ENCODE measurements around the gene VDAC2.
A peak's percentile ranks its signal among the peaks of the same experiment; 100 is the strongest.

VDAC2 gene

DNA sequence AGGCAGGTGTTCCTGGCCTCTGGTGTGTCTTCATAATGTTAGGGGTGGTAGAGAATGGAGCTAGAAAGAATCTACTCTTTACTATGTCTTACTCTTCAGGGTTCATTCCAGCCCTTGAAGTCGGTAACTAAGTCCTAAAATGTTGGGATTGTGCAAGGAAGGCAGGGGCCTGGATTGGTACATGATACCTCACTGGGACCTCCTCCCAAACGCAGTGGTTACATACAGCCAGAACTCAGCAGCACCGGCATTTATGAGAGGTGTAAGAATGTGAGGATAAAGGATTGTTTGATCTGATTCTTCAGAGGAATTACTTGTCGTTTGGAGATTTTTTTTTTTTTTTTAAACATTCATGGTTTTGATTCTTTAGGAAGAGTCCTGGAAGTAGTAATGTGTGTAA is 18.2 kb downstream of the VDAC2 start:
- DNase-seq (ENCODE audit: low read depth) = no peak
- in situ Hi-C loops (cut with HindIII; ENCODE audit: low sequenced_read_pairs) = no loop called here
- TF ChIP-seq, protein P1, sequence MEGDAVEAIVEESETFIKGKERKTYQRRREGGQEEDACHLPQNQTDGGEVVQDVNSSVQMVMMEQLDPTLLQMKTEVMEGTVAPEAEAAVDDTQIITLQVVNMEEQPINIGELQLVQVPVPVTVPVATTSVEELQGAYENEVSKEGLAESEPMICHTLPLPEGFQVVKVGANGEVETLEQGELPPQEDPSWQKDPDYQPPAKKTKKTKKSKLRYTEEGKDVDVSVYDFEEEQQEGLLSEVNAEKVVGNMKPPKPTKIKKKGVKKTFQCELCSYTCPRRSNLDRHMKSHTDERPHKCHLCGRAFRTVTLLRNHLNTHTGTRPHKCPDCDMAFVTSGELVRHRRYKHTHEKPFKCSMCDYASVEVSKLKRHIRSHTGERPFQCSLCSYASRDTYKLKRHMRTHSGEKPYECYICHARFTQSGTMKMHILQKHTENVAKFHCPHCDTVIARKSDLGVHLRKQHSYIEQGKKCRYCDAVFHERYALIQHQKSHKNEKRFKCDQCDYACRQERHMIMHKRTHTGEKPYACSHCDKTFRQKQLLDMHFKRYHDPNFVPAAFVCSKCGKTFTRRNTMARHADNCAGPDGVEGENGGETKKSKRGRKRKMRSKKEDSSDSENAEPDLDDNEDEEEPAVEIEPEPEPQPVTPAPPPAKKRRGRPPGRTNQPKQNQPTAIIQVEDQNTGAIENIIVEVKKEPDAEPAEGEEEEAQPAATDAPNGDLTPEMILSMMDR (IDR thresholded peaks at IDR 0.05; ENCODE audit: low read depth, low read length, missing control alignments) = no peak
- no peak overlapping the region for H3K4me3 ChIP-seq (ENCODE audit: low read depth, low read length)

DNA sequence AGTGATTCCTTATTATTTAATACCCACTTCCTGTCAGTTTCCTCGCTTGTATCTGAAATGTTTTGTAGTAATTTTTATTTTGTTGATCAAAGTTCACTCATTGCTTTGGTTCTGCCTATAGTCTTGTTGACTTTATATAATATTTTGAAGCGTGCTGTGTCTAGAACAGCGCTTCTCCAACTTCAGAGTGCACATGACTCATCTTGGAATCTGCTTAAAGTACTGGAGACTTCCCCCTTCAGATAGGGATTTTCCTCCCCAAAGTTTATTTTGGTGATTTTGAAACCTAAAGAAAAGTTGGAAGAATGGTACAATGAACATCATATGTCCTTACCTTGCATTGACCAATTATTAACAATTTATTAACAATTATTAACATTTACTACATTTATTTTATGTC is 19.4 kb downstream of the VDAC2 start:
- DNase-seq (ENCODE audit: low read depth) = no peak
- TF ChIP-seq, protein P1 (IDR thresholded peaks at IDR 0.05; ENCODE audit: low read depth, low read length, missing control alignments) = no peak
- H3K4me3 ChIP-seq (ENCODE audit: low read depth, low read length) = no peak overlapping the region
- in situ Hi-C loops (cut with HindIII; ENCODE audit: low sequenced_read_pairs) = no loop called here

DNA sequence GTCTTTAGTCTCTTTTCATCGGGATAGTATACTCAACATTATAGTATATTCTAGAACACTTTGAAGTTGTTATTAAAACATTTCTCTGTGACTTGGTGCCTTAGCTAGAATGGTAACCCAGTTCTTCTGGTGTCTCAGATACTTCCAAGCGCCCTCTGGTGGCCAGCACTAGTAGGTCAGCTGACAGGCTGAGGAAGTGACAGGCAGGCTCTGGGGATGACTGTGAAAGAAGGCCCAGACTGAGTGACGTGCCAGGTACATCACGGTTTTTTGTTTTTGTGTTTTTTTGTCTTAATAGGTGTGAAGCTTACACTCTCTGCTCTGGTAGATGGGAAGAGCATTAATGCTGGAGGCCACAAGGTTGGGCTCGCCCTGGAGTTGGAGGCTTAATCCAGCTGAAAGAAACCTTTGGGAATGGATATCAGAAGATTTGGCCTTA is 20.0 kb downstream of the VDAC2 start:
- in situ Hi-C loops (cut with HindIII; ENCODE audit: low sequenced_read_pairs) = no loop called here
- TF ChIP-seq, protein P1 (IDR thresholded peaks at IDR 0.05; ENCODE audit: low read depth, low read length, missing control alignments) = peak; percentile 97
- H3K4me3 ChIP-seq (ENCODE audit: low read depth, low read length) = no peak overlapping the region
- DNase-seq (ENCODE audit: low read depth) = peak; percentile 68

DNA sequence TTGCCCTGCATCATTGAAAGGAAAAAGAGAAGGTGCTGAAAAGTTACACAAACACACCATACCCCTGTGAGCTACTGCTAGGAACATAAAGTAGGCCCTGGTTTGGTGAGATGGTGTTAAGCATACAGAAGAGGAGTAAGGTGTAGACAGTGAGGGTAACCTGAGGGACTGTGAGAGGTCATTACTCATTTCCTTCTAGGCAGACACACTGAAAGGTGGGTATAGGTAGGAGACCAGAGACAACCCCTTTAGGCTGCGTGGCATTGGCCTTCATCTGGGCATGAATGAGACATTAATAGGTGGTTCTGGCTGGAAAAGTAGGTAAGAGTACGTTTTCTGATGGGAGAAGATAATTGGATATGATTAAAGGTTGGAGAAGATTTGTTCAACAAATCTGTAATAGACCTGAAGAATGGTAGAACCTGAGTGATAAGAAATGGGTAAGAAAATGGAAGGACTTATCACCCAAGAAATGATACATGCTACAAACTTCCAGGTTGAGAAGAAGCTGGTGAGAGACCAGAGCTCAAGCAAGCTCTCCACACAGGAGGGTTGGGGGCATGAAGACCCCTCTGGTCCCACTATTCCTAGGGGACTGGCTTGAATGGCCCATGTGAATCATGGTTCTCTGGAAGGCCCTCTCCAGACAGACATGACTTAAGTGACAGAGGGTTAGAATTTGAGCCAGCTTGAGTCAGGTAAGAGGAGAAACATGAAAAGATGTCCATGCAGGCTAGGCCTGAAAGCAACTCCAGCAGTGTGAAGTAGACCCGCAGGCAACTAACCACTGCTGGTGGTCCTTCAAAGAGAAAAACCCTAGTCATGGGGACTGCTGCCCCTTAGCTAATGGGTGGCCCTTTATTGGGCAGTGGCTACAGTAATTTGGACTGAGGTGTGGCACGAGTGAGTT is 21.3 kb downstream of the VDAC2 start:
- TF ChIP-seq, protein P1 (IDR thresholded peaks at IDR 0.05; ENCODE audit: low read depth, low read length, missing control alignments) = no peak
- no peak overlapping the region for H3K4me3 ChIP-seq (ENCODE audit: low read depth, low read length)
- no peak for DNase-seq (ENCODE audit: low read depth)
- in situ Hi-C loops (cut with HindIII; ENCODE audit: low sequenced_read_pairs) = no loop called here

DNA sequence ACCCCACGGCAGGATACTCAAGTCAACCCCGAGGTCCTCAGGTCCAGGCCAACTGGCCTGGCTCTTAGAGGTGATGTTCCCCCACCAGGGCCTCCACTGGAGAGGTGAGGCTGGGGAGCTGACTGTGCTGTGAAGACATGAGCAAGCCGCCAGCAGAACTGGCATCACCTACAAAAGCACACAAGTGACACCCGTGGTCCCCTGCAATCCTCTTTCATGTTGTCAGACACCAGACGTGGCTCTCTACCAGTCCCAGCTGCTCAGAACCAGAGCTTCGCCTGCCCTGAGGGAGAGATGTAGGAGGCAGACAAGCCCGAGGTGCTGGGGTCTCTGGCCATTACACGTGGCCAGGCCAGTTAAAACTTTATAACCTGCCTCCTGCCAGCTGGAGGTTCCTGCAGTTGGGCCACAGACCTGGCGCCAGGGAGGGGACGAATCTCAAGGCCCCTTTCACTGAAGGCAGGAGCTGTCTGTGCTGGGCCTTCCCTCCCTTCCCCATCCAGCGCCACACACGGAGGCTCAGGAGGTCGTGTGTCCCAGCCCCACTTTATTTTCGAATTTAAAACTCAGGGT is 22.9 kb downstream of the VDAC2 start:
- in situ Hi-C loops (cut with HindIII; ENCODE audit: low sequenced_read_pairs) = no loop called here
- TF ChIP-seq, protein P1 (IDR thresholded peaks at IDR 0.05; ENCODE audit: low read depth, low read length, missing control alignments) = no peak
- no peak for DNase-seq (ENCODE audit: low read depth)
- H3K4me3 ChIP-seq (ENCODE audit: low read depth, low read length) = no peak overlapping the region

DNA sequence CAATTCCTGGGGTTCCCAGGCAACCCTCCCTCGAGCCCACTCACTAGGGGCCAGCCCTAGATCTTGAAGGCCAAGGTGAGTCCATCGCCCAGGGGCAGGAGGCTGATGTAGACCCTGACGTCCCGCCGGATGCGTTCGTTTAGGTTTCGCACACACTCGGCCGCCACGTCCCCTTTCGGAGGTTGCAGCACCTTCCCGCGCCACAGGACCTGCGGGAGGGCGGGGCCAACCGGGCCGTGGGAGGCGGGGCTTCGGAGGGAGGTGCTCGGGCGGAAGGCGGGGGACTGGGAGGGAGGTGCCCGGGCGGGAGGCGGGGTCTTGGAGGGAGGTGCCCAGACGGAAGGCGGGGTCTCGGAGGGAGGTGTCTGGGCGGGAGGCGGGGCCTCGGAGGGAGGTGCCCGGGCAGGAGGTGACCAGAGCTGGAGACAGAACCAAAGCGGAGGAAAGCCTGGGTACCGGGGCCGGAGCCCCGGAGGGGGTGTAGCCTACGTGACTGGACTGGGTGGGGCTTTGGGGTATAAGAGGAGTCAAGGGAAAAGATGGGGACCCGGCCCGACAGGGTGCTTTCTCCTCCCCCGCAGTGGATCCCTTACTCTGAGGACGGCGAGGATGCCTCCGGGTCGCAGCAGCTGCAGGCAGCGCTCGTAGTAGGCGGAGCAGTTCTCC is 23.6 kb downstream of the VDAC2 start:
- TF ChIP-seq, protein P1 (IDR thresholded peaks at IDR 0.05; ENCODE audit: low read depth, low read length, missing control alignments) = no peak
- in situ Hi-C loops (cut with HindIII; ENCODE audit: low sequenced_read_pairs) = no loop called here
- H3K4me3 ChIP-seq (ENCODE audit: low read depth, low read length) = peak overlapping the region; percentile 57
- peak; percentile 63 for DNase-seq (ENCODE audit: low read depth)
